PC-9 (cell line): ENCODE results near the gene PHLPP1. TPM values are rescaled to one million over a fixed set of nuclear protein-coding genes. Genes with fewer than 3 reads are reported as not detected.

Source experiments
- BruUV-seq: library from RNA; stranded (reverse); fragments of 400-500 nt; replicated peaks from 2 replicates; lab custom pipeline; 2021; lab: Mats Ljungman, UMichigan
- CTCF ChIA-PET: fragments of 300-600 bp; sonication (Branson Sonifier 250); formaldehyde crosslinking; loops from one replicate; lab custom pipeline; 2022; ENCODE audit warnings: antibody characterized with exemption; lab: Charles Lee
- POLR2A ChIA-PET: fragments of 300-600 bp; sonication (Branson Sonifier 250); formaldehyde crosslinking; loops from one replicate; lab custom pipeline; 2022; ENCODE audit warnings: antibody characterized with exemption; ENCODE audit not compliant: unreplicated experiment; lab: Charles Lee
- DNase-seq, 2 experiments: peaks; one replicate each; pipeline versions ENCODE4 v3.0.0 to v3.0.0-alpha.2; 2015 to 2022; ENCODE audit warnings: mixed read lengths in 1 of 2
- H2AFZ ChIP-seq: fragments of 200-600 bp; sonication (generic); 2 replicates; pipeline ENCODE4 v1.8.1; 2017; ENCODE audit warnings: antibody characterized with exemption
- H3F3A ChIP-seq: fragments of 200-600 bp; sonication (generic); 2 replicates; pipeline ENCODE4 v1.8.1; 2017; ENCODE audit warnings: antibody characterized with exemption, mild to moderate bottlenecking, low read depth; ENCODE audit not compliant: insufficient read depth
- H3K27ac ChIP-seq: fragments of 200-600 bp; sonication (generic); 2 replicates; pipeline ENCODE4 v1.6.1; 2016; ENCODE audit warnings: mixed run types
- H3K27me3 ChIP-seq: fragments of 200-600 bp; sonication (generic); 2 replicates; pipeline ENCODE4 v1.6.1; 2016; ENCODE audit warnings: low read depth, mixed run types; ENCODE audit not compliant: insufficient read depth
- H3K36me3 ChIP-seq: fragments of 200-600 bp; sonication (generic); 2 replicates; pipeline ENCODE4 v1.6.1; 2016; ENCODE audit warnings: low read depth, mixed run types
- H3K4me1 ChIP-seq: fragments of 200-600 bp; sonication (generic); replicated peaks from 2 replicates; pipeline ENCODE4 v1.6.1; 2016; ENCODE audit warnings: mixed run types; ENCODE audit not compliant: insufficient read depth
- H3K4me2 ChIP-seq: fragments of 200-600 bp; sonication (generic); 2 replicates; pipeline ENCODE4 v1.6.1; 2017; ENCODE audit warnings: mixed run types
- H3K4me3 ChIP-seq: fragments of 200-600 bp; sonication (generic); 2 replicates; pipeline ENCODE4 v1.6.1; 2016; ENCODE audit warnings: mixed run types
- H3K79me2 ChIP-seq: fragments of 200-600 bp; sonication (generic); 2 replicates; pipeline ENCODE4 v1.6.1; 2017; ENCODE audit warnings: low read depth, mixed run types
- H3K9me2 ChIP-seq: fragments of 200-600 bp; sonication (generic); 2 replicates; pipeline ENCODE4 v1.8.1; 2017; ENCODE audit warnings: mild to moderate bottlenecking; ENCODE audit not compliant: insufficient read depth
- H3K9me3 ChIP-seq: fragments of 200-600 bp; sonication (generic); 2 replicates; pipeline ENCODE4 v1.8.1; 2016; ENCODE audit warnings: low read depth; ENCODE audit not compliant: insufficient read depth
- H4K20me1 ChIP-seq: fragments of 200-600 bp; sonication (generic); 2 replicates; pipeline ENCODE4 v1.8.1; 2017; ENCODE audit not compliant: insufficient read depth
- EZH2 ChIP-seq: fragments of 200-600 bp; sonication (generic); IDR thresholded peaks from 2 replicates; pipeline ENCODE4 v1.8.0; 2017; ENCODE audit warnings: antibody characterized with exemption, low read depth
- intact Hi-C: fragments of 100-400 bp; cut with micrococcal nuclease; formaldehyde crosslinking; loops from one replicate; pipeline ENCODE4 v1.10.0; 2022; ENCODE audit not compliant: unreplicated experiment
- total RNA-seq: library from RNA; stranded (reverse); gene quantifications from 2 replicates; pipeline ENCODE4 v1.2.3, GENCODE V29; 2021
- TF ChIP-seq, protein P1 (sequence below): fragments of 200-600 bp; sonication (generic); conservative IDR thresholded peaks from 2 replicates; pipeline ENCODE4 v1.6.1; 2017; ENCODE audit warnings: mixed run types, antibody characterized with exemption, mild to moderate bottlenecking, moderate library complexity

Gene PHLPP1
- total RNA-seq, 1 experiment from 2014 or later = 21.1 TPM

DNA sequence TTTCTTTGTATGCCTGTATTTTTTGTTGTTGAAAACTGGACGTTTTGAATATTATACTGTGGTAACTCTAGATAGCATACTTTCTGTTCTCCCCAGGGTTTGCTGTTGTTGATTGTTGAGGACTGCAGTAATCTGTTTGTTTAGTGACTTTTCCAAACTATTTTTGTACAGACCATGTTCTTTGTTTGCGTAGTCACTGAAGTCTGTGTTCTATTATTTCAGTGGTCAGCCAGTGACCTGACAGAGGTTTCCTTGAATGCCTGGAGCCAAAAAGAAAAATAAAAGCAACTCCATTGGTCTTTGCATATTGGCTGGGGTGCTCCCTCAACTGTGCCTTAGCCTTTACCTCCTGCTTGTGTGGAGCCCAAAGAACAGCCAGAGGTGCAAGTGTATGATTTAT lies 42.7 kb upstream of the PHLPP1 start:
- no TSS peak for BruUV-seq
- H3K27ac ChIP-seq = no peak overlapping the region
- no peak overlapping the region for H2AFZ ChIP-seq
- POLR2A ChIA-PET = no interaction called here
- no peaks in the 10 kb centered on the region for H3K9me3 ChIP-seq
- TF ChIP-seq, protein P1, sequence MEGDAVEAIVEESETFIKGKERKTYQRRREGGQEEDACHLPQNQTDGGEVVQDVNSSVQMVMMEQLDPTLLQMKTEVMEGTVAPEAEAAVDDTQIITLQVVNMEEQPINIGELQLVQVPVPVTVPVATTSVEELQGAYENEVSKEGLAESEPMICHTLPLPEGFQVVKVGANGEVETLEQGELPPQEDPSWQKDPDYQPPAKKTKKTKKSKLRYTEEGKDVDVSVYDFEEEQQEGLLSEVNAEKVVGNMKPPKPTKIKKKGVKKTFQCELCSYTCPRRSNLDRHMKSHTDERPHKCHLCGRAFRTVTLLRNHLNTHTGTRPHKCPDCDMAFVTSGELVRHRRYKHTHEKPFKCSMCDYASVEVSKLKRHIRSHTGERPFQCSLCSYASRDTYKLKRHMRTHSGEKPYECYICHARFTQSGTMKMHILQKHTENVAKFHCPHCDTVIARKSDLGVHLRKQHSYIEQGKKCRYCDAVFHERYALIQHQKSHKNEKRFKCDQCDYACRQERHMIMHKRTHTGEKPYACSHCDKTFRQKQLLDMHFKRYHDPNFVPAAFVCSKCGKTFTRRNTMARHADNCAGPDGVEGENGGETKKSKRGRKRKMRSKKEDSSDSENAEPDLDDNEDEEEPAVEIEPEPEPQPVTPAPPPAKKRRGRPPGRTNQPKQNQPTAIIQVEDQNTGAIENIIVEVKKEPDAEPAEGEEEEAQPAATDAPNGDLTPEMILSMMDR = no peak
- TF ChIP-seq EZH2 = no peak
- H3K79me2 ChIP-seq = no peaks in the 10 kb centered on the region
- intact Hi-C loops = no loop called here
- CTCF ChIA-PET = no interaction called here
- H3K4me3 ChIP-seq = no peak overlapping the region
- no peaks in the 10 kb centered on the region for H3K36me3 ChIP-seq
- no peaks in the 10 kb centered on the region for H3K27me3 ChIP-seq
- DNase-seq = no peak
- H3K4me1 ChIP-seq = no peaks in the 10 kb centered on the region
- H3F3A ChIP-seq = no peaks in the 10 kb centered on the region
- H4K20me1 ChIP-seq = no peaks in the 10 kb centered on the region
- H3K4me2 ChIP-seq = no peak overlapping the region
- no peaks in the 10 kb centered on the region for H3K9me2 ChIP-seq

DNA sequence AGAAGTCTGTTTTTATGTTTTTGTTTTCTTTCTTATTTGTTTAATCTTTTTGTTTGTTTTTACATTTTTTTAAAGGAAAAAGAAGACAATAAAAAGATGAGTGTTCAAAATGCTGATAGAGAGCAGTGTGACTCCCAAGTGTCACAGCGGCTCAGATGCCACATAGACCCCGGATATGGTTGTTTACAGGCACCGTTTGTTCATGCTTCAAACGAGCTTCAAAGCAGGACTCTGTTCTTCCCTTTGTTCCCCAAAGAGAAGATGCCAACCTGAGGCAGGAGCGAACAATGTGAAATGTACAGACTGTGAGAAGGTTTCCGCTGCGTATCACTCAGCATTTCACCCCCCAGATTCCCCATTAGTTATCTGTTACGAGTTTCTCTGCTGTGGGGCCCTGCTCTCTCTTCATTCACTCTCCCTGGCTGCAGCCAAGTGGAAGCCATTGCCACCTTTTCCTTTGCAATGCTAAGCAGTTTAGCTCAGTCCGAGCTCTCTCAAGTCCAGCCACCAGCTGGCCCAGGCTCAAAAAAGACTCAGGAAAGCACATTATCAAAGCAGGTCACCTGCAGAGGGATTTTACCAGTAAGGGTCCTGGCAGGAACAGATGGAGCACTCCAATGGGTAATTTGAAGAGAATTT lies 36.4 kb upstream of the PHLPP1 start:
- CTCF ChIA-PET = no interaction called here
- no peaks in the 10 kb centered on the region for H3K27me3 ChIP-seq
- no peaks in the 10 kb centered on the region for H3K9me3 ChIP-seq
- H3F3A ChIP-seq = no peaks in the 10 kb centered on the region
- POLR2A ChIA-PET = no interaction called here
- H3K4me1 ChIP-seq = no peaks in the 10 kb centered on the region
- H3K4me3 ChIP-seq = no peak overlapping the region
- H3K9me2 ChIP-seq = no peaks in the 10 kb centered on the region
- no peaks in the 10 kb centered on the region for H4K20me1 ChIP-seq
- H3K36me3 ChIP-seq = no peaks in the 10 kb centered on the region
- no peak for DNase-seq
- no peak overlapping the region for H2AFZ ChIP-seq
- intact Hi-C loops = no loop called here
- H3K27ac ChIP-seq = no peak overlapping the region
- no peak overlapping the region for H3K4me2 ChIP-seq
- H3K79me2 ChIP-seq = no peaks in the 10 kb centered on the region
- TF ChIP-seq, protein P1 = no peak
- TF ChIP-seq EZH2 = no peak
- no TSS peak for BruUV-seq

DNA sequence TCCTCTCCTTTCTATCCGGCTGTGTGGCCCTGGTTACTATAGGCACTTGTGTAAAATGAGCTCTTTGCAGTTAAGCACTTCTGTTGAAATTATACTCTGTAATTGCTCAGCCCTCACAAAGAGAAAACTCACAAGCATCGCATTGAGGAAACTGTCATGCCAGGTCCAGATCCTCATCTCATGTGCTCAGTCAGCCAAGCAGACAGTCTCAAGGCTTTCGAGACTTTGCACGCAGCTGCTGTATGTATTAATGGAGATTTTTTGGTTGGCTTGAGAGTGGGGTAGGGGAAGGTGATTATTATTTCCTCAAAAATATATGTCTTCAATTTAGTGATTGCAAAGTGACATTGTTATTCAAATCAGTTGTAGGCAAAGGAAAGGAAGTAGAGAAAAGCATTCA lies 33.0 kb upstream of the PHLPP1 start:
- no peak overlapping the region for H2AFZ ChIP-seq
- ChIA-PET CTCF (no interaction called here), POLR2A (no interaction called here)
- no peak overlapping the region for H3K4me3 ChIP-seq
- no peaks in the 10 kb centered on the region for H3K79me2 ChIP-seq
- no peaks in the 10 kb centered on the region for H3K27me3 ChIP-seq
- H4K20me1 ChIP-seq = no peaks in the 10 kb centered on the region
- H3K9me2 ChIP-seq = no peaks in the 10 kb centered on the region
- H3K9me3 ChIP-seq = 0 out of 2 replicates have a peak, but pooled peaks cover 6% of the 10 kb centered on the region
- intact Hi-C loops = no loop called here
- DNase-seq = no peak
- no TSS peak for BruUV-seq
- no peaks in the 10 kb centered on the region for H3K36me3 ChIP-seq
- no peaks in the 10 kb centered on the region for H3K4me1 ChIP-seq
- no peak overlapping the region for H3K4me2 ChIP-seq
- TF ChIP-seq EZH2 = no peak
- TF ChIP-seq, protein P1 = no peak
- H3K27ac ChIP-seq = no peak overlapping the region
- H3F3A ChIP-seq = no peaks in the 10 kb centered on the region
